Stomach (tissue), 9 donors: ENCODE results near the gene C17orf113. TPM values are rescaled to one million over a fixed set of nuclear protein-coding genes. Genes with fewer than 3 reads are reported as not detected.

ENCODE experiments used
- DNase-seq, 2 donors: peaks; one replicate each; pipeline versions ENCODE4 v3.0.0 to v3.0.0-alpha.2; 2013 to 2019
- H3K27ac ChIP-seq, 5 donors: fragments of 200-600 bp in 4 of 5; sonication (generic) in 4 of 5; one replicate each; pipeline ENCODE4 v1.5.1; 2013 to 2019; ENCODE audit warnings: mild to moderate bottlenecking in 1 of 5, moderate library complexity in 1 of 5
- H3K27me3 ChIP-seq, 3 donors: fragments of 200-600 bp; sonication (generic); one replicate each; pipeline ENCODE4 v1.5.1; 2017 to 2019; ENCODE audit warnings: mixed run types in 1 of 3
- H3K36me3 ChIP-seq, 4 donors: fragments of 200-600 bp; sonication (generic); 1 replicate in 3 of 4; 2 replicates in 1 of 4; pipeline ENCODE4 v1.5.1; 2016 to 2019
- H3K4me1 ChIP-seq, 4 donors: fragments of 200-600 bp; sonication (generic); one replicate each; pipeline ENCODE4 v1.5.1; 2016 to 2019
- H3K4me3 ChIP-seq, 4 donors: fragments of 200-600 bp; sonication (generic) in 3 of 4; one replicate each; pipeline ENCODE4 v1.5.1; 2016 to 2019; ENCODE audit warnings: mild to moderate bottlenecking in 1 of 4
- H3K9me3 ChIP-seq, 4 donors: fragments of 200-600 bp; sonication (generic); one replicate each; pipeline ENCODE4 v1.5.1; 2016 to 2019
- EP300 ChIP-seq: sonication (generic); formaldehyde crosslinking; IDR thresholded peaks from one replicate; pipeline ENCODE4 v1.6.1; 2017; ENCODE audit warnings: antibody characterized with exemption
- POLR2A ChIP-seq, 4 donors: fragments of 450-650 bp; IDR thresholded peaks; one replicate each; pipeline ENCODE4 v1.6.1; 2016; ENCODE audit warnings: antibody characterized with exemption in 4 of 4, control low read depth in 2 of 4, mild to moderate bottlenecking in 1 of 4, moderate library complexity in 1 of 4
- POLR2AphosphoS5 ChIP-seq, 3 donors: sonication (generic); formaldehyde crosslinking; IDR thresholded peaks; one replicate each; pipeline ENCODE4 v1.6.1; 2016; ENCODE audit warnings: antibody characterized with exemption in 3 of 3
- WGBS, 5 donors: extraction: QIAGEN DNeasy Blood & Tissue Kit in 3 of 5; methylation state at CpG; one replicate each; pipeline versions ENCODE4 v1.1.5 to v1.1.7; 2013 to 2018; 5-methylcytosine and 5-hydroxymethylcytosine counted together
- intact Hi-C: fragments of 100-400 bp; cut with DNase I; formaldehyde crosslinking; loops from one replicate; pipeline ENCODE4 v1.15.1; 2023; ENCODE audit warnings: low total_unique reads
- polyA plus RNA-seq, 3 donors: library from polyadenylated mRNA; stranded (reverse); fragments of 200-250 nt; gene quantifications; one replicate each; pipeline ENCODE4 v1.2.3, GENCODE V29; 2013
- total RNA-seq, 5 donors: library from RNA; depleted of rRNA; stranded (reverse); fragments of >200 nt; gene quantifications; one replicate each; pipeline versions ENCODE4 v1.1.0 to v1.2.3, GENCODE V29; 2014 to 2016
- TF ChIP-seq, protein P1 (sequence below), 7 experiments: fragments of 450-650 bp in 4 of 7; fragments of 200-600 bp in 3 of 7; sonication (generic) in 3 of 7; IDR thresholded peaks; one replicate each; pipeline ENCODE4 v1.5.1; 2016 to 2019; ENCODE audit warnings: antibody characterized with exemption in 7 of 7, control low read depth in 2 of 7, mild to moderate bottlenecking in 1 of 7
- donor health status: healthy with polysubstance abuse.
- donor health status: Bipolar disorder and iron deficiency.
- donor health status: healthy.

The C17orf113 gene
- total and polyA plus RNA-seq, 8 donors = 0.31 to 5.2 (median 1.4) TPM; not detected in 2

- no peaks in the 10 kb centered on the region for H3K36me3 ChIP-seq
Measured at GRCh38 chr17:42096360-42097111, 46.1 kb upstream of the C17orf113 start.

GRCh38 chr17:42094375-42095069, 44.1 kb upstream of the C17orf113 start:
- TF ChIP-seq EP300 (no peak), POLR2A (IDR thresholded peaks at IDR 0.05) (no peak), POLR2AphosphoS5 (IDR thresholded peaks at IDR 0.05) (no peak)
- TF ChIP-seq, protein P1, sequence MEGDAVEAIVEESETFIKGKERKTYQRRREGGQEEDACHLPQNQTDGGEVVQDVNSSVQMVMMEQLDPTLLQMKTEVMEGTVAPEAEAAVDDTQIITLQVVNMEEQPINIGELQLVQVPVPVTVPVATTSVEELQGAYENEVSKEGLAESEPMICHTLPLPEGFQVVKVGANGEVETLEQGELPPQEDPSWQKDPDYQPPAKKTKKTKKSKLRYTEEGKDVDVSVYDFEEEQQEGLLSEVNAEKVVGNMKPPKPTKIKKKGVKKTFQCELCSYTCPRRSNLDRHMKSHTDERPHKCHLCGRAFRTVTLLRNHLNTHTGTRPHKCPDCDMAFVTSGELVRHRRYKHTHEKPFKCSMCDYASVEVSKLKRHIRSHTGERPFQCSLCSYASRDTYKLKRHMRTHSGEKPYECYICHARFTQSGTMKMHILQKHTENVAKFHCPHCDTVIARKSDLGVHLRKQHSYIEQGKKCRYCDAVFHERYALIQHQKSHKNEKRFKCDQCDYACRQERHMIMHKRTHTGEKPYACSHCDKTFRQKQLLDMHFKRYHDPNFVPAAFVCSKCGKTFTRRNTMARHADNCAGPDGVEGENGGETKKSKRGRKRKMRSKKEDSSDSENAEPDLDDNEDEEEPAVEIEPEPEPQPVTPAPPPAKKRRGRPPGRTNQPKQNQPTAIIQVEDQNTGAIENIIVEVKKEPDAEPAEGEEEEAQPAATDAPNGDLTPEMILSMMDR (IDR thresholded peaks at IDR 0.05) = no peak
- Histone ChIP-seq H3K36me3 (no peaks in the 10 kb centered on the region), H3K27me3 (peaks cover 0 to 65% (median 25%) of the 10 kb centered on the region in 3 donors), H3K4me3 (no peak overlapping the region), H3K4me1 (peaks cover 10 to 14% (median 12%) of the 10 kb centered on the region in 4 donors), H3K27ac (no peak overlapping the region), H3K9me3 (no peaks in the 10 kb centered on the region)
- no peak for DNase-seq
- intact Hi-C loops = no loop called here
- 84 to 90% (median 88%) methylated on average over 12 of the region's 12 CpGs for WGBS, 5 donors

More at GRCh38 chr17:42096360-42097111, 46.1 kb upstream of the C17orf113 start:
- Histone ChIP-seq H3K27me3 (peaks cover 0 to 57% (median 25%) of the 10 kb centered on the region in 3 donors), H3K9me3 (no peaks in the 10 kb centered on the region), H3K4me1 (peaks cover 10 to 16% (median 12%) of the 10 kb centered on the region in 4 donors), H3K27ac (no peak overlapping the region), H3K4me3 (no peak overlapping the region)
- no peak for DNase-seq
- intact Hi-C loops = no loop called here
- TF ChIP-seq EP300 (no peak), POLR2AphosphoS5 (IDR thresholded peaks at IDR 0.05) (no peak), POLR2A (IDR thresholded peaks at IDR 0.05) (no peak)
- TF ChIP-seq, protein P1 (IDR thresholded peaks at IDR 0.05) = no peak
- 45 to 62% (median 56%) methylated on average over 8 of the region's 8 CpGs for WGBS, 5 donors

- intact Hi-C loops = no loop called here
- no peaks in the 10 kb centered on the region for H3K36me3 ChIP-seq
Measured at GRCh38 chr17:42092939-42093338, 42.5 kb upstream of the C17orf113 start.

More at GRCh38 chr17:42092939-42093338, 42.5 kb upstream of the C17orf113 start:
- WGBS, 5 donors = 40 to 67% (median 54%) methylated on average over 4 to 6 of the region's 6 CpGs
- no peak for TF ChIP-seq EP300
- TF ChIP-seq, protein P1 (IDR thresholded peaks at IDR 0.05) = no peak
- no peak for TF ChIP-seq POLR2A (IDR thresholded peaks at IDR 0.05)
- no peak for TF ChIP-seq POLR2AphosphoS5 (IDR thresholded peaks at IDR 0.05)
- H3K27me3 ChIP-seq = peaks cover 0 to 71% (median 30%) of the 10 kb centered on the region in 3 donors
- H3K9me3 ChIP-seq = no peaks in the 10 kb centered on the region
- no peak for DNase-seq
- no peak overlapping the region for H3K27ac ChIP-seq
- H3K4me3 ChIP-seq = no peak overlapping the region
- H3K4me1 ChIP-seq = peaks cover 3 to 7% (median 5%) of the 10 kb centered on the region in 4 donors
